WTC11 (cell line): ENCODE data around the gene ZIC4. TPM values are rescaled to one million over a fixed set of nuclear protein-coding genes. Genes with fewer than 3 reads are reported as not detected.

Source experiments
- ATAC-seq: fragments of 200-7000 bp; cut with Tn5 transposase; 2 replicates; pipeline ENCODE4 v1.10.0; 2021; ENCODE audit warnings: mild to moderate bottlenecking, moderate library complexity
- CTCF ChIA-PET: fragments of 300-600 bp; sonication (Branson Sonifier 250); formaldehyde crosslinking; loops from one replicate; lab custom pipeline; 2021; ENCODE audit warnings: antibody characterized with exemption; lab: Charles Lee
- POLR2A ChIA-PET: fragments of 350-600 bp; sonication (Branson Sonifier 250); formaldehyde crosslinking; loops from one replicate; lab custom pipeline; 2021; ENCODE audit warnings: antibody characterized with exemption; lab: Charles Lee
- DNase-seq: peaks from one replicate; pipeline ENCODE4 v3.0.0; 2021; ENCODE audit warnings: low spot score
- H3K27ac Mint-ChIP-seq: 2 replicates; pipeline ENCODE4 v1.8.0; 2021; ENCODE audit warnings: mixed read lengths
- H3K27me3 Mint-ChIP-seq: 2 replicates; pipeline ENCODE4 v1.8.0; 2021; ENCODE audit warnings: low read depth, mild to moderate bottlenecking, moderate library complexity, mixed read lengths
- H3K36me3 Mint-ChIP-seq: 2 replicates; pipeline ENCODE4 v1.8.0; 2021; ENCODE audit warnings: mixed read lengths
- H3K4me1 Mint-ChIP-seq: 2 replicates; pipeline ENCODE4 v1.8.0; 2022; ENCODE audit warnings: mixed read lengths
- H3K4me3 Mint-ChIP-seq: 2 replicates; pipeline ENCODE4 v1.8.0; 2021; ENCODE audit warnings: mild to moderate bottlenecking, moderate library complexity, mixed read lengths
- H3K9me3 Mint-ChIP-seq: 2 replicates; pipeline ENCODE4 v1.8.0; 2021; ENCODE audit warnings: mixed read lengths
- ATF1 ChIP-seq: sonication (generic); formaldehyde crosslinking; IDR thresholded peaks from 2 replicates; pipeline ENCODE4 v1.8.1; 2023; ENCODE audit warnings: mild to moderate bottlenecking, moderate library complexity, missing genetic modification reagents
- GRHL2 ChIP-seq: fragments of 250-450 bp; sonication (Bioruptor Pico); IDR thresholded peaks from 2 replicates; pipeline ENCODE4 v1.8.0; 2022; ENCODE audit warnings: mild to moderate bottlenecking, moderate library complexity; ENCODE audit not compliant: insufficient replicate concordance, severe bottlenecking
- OVOL2 ChIP-seq: fragments of 250-450 bp; sonication (Bioruptor Pico); IDR thresholded peaks from 2 replicates; pipeline ENCODE4 v1.9.0; 2021; ENCODE audit warnings: mild to moderate bottlenecking, borderline replicate concordance
- RELA ChIP-seq: sonication (generic); formaldehyde crosslinking; IDR thresholded peaks from 2 replicates; pipeline ENCODE4 v1.8.1; 2022; ENCODE audit warnings: missing genetic modification reagents, mild to moderate bottlenecking, borderline replicate concordance
- RORB ChIP-seq: fragments of 250-450 bp; sonication (Bioruptor Pico); IDR thresholded peaks from 2 replicates; pipeline ENCODE4 v1.9.0; 2021; ENCODE audit warnings: mild to moderate bottlenecking
- SMAD4 ChIP-seq: sonication (generic); formaldehyde crosslinking; IDR thresholded peaks from 2 replicates; pipeline ENCODE4 v1.8.0; 2022; ENCODE audit warnings: mild to moderate bottlenecking, missing genetic modification reagents
- TEAD1 ChIP-seq: sonication (generic); formaldehyde crosslinking; IDR thresholded peaks from 2 replicates; pipeline ENCODE4 v1.8.0; 2022; ENCODE audit warnings: mild to moderate bottlenecking, missing genetic modification reagents
- ZNF121 ChIP-seq: sonication (generic); formaldehyde crosslinking; IDR thresholded peaks from 2 replicates; pipeline ENCODE4 v1.8.0; 2023; ENCODE audit warnings: missing genetic modification reagents
- ZNF138 ChIP-seq: sonication (generic); formaldehyde crosslinking; conservative IDR thresholded peaks from 2 replicates; pipeline ENCODE4 v1.8.1; 2022; ENCODE audit warnings: mild to moderate bottlenecking, moderate library complexity, missing genetic modification reagents
- ZNF219 ChIP-seq: sonication (generic); formaldehyde crosslinking; IDR thresholded peaks from 2 replicates; pipeline ENCODE4 v1.8.0; 2023; ENCODE audit warnings: missing genetic modification reagents, mild to moderate bottlenecking, borderline replicate concordance
- ZNF263 ChIP-seq: sonication (generic); formaldehyde crosslinking; IDR thresholded peaks from 2 replicates; pipeline ENCODE4 v1.8.1; 2022; ENCODE audit warnings: low read depth, mild to moderate bottlenecking, moderate library complexity, missing genetic modification reagents
- ZNF317 ChIP-seq: sonication (generic); formaldehyde crosslinking; IDR thresholded peaks from 2 replicates; pipeline ENCODE4 v1.8.1; 2023; ENCODE audit warnings: low read depth, mild to moderate bottlenecking, moderate library complexity, missing genetic modification reagents, borderline replicate concordance
- ZNF396 ChIP-seq: fragments of 250-450 bp; sonication (Bioruptor Pico); IDR thresholded peaks from 2 replicates; pipeline ENCODE4 v1.8.0; 2021; ENCODE audit warnings: mild to moderate bottlenecking, moderate library complexity, borderline replicate concordance
- ZNF423 ChIP-seq: fragments of 250-450 bp; sonication (Bioruptor Pico); IDR thresholded peaks from 2 replicates; pipeline ENCODE4 v2.1.2; 2022; ENCODE audit warnings: mild to moderate bottlenecking, moderate library complexity
- total RNA-seq: library from RNA; stranded (reverse); gene quantifications from 3 replicates; pipeline ENCODE4 v1.2.3, GENCODE V29; 2021
- TF ChIP-seq, protein P1 (sequence below): sonication (generic); formaldehyde crosslinking; IDR thresholded peaks from 2 replicates; pipeline ENCODE4 v1.8.1; 2022; ENCODE audit warnings: missing genetic modification reagents, borderline replicate concordance
- TF ChIP-seq, protein P2 (sequence below): sonication (generic); formaldehyde crosslinking; IDR thresholded peaks from 2 replicates; pipeline ENCODE4 v1.8.1; 2023; ENCODE audit warnings: mild to moderate bottlenecking, moderate library complexity, missing genetic modification reagents
- TF ChIP-seq, protein P3 (sequence below): fragments of 250-450 bp; sonication (Bioruptor Pico); IDR thresholded peaks from 2 replicates; pipeline ENCODE4 v1.8.0; 2021; ENCODE audit warnings: mild to moderate bottlenecking
- TF ChIP-seq, protein P4 (sequence below): sonication (generic); formaldehyde crosslinking; IDR thresholded peaks from 2 replicates; pipeline ENCODE4 v1.8.0; 2022; ENCODE audit warnings: missing genetic modification reagents
- TF ChIP-seq, protein P5 (sequence below): fragments of 200-600 bp; IDR thresholded peaks from 2 replicates; pipeline ENCODE4 v1.8.0; 2022; ENCODE audit warnings: antibody characterized with exemption
- TF ChIP-seq, protein P6 (sequence below): sonication (generic); formaldehyde crosslinking; IDR thresholded peaks from 2 replicates; pipeline ENCODE4 v1.8.1; 2023; ENCODE audit warnings: mild to moderate bottlenecking, missing genetic modification reagents, moderate library complexity
- TF ChIP-seq, protein P7 (sequence below): sonication (generic); formaldehyde crosslinking; IDR thresholded peaks from 2 replicates; pipeline ENCODE4 v1.8.1; 2023; ENCODE audit warnings: mild to moderate bottlenecking, missing genetic modification reagents, moderate library complexity
- TF ChIP-seq, protein P8 (sequence below): sonication (generic); formaldehyde crosslinking; IDR thresholded peaks from 2 replicates; pipeline ENCODE4 v1.8.1; 2023; ENCODE audit warnings: mild to moderate bottlenecking, missing genetic modification reagents

Gene ZIC4
- total RNA-seq, 1 experiment from 2014 or later: 3.5 TPM

DNA sequence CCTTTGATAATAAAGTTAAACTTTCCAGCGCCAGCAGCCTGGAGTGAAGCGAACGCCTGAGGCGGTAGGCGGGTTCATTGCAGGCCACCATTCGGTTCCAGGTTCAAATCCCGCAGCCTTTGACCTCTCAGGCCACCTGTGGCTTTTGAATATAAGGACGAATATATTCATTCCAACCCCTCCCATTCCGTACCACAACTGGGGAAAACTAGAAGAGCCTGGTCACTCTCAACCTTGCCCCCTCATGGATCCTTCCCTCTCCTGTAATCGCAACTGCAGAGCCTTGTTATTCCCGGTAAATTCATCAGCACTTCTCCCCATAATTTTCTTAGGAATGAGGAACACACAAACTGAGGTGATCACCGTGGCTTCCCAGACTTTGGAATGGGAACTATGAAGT, 35.2 kb downstream of the ZIC4 start (continued):
- TF ChIP-seq ZNF423: no peak
- no peak for TF ChIP-seq ZNF317 (CRISPR knock-in tag)
- TF ChIP-seq ZNF219 (CRISPR knock-in tag): no peak
- TF ChIP-seq, protein P1, sequence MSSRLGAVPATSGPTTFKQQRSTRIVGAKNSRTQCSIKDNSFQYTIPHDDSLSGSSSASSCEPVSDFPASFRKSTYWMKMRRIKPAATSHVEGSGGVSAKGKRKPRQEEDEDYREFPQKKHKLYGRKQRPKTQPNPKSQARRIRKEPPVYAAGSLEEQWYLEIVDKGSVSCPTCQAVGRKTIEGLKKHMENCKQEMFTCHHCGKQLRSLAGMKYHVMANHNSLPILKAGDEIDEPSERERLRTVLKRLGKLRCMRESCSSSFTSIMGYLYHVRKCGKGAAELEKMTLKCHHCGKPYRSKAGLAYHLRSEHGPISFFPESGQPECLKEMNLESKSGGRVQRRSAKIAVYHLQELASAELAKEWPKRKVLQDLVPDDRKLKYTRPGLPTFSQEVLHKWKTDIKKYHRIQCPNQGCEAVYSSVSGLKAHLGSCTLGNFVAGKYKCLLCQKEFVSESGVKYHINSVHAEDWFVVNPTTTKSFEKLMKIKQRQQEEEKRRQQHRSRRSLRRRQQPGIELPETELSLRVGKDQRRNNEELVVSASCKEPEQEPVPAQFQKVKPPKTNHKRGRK: no peak
- no peak for TF ChIP-seq TEAD1 (CRISPR knock-in tag)

DNA sequence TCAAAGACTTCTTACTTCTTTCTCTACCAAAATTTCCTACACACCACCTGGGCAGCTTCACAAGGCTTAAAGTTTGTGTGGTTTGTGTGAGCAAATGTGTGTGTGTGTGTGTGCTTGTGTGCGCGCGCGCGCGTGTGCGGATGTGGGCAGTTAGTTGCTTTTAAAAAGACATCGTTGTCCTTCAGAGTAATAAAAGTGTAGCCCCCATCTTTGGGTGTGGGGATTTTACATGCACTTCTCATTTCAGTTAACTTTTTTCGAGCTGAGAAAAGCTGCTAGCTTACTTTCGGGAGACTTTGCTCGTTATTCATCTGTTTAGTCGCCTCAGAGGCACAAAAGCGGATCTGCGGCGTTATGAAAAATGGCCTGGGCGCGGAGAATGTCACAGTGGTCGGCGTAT, 36.0 kb downstream of the ZIC4 start:
- Mint-ChIP-seq H3K4me1 (peaks cover 63% of the 10 kb centered on the region), H3K27ac (no peak overlapping the region), H3K36me3 (no peaks in the 10 kb centered on the region), H3K4me3 (peak overlapping the region; percentile 66), H3K27me3 (peaks cover 98% of the 10 kb centered on the region), H3K9me3 (no peaks in the 10 kb centered on the region)
- POLR2A ChIA-PET: interaction anchor here (0.6 kb wide), 1 partner anchor 41 kb away, joined by 7 read pairs; no protein-coding TSS in a partner anchor
- CTCF ChIA-PET: interaction anchor here (0.7 to 3.7 kb wide), 6 partner anchors 9 to 180 kb away, joined by 4 to 43 read pairs (median 6); no protein-coding TSS in a partner anchor
- no peak for ATAC-seq
- TF ChIP-seq, protein P2, sequence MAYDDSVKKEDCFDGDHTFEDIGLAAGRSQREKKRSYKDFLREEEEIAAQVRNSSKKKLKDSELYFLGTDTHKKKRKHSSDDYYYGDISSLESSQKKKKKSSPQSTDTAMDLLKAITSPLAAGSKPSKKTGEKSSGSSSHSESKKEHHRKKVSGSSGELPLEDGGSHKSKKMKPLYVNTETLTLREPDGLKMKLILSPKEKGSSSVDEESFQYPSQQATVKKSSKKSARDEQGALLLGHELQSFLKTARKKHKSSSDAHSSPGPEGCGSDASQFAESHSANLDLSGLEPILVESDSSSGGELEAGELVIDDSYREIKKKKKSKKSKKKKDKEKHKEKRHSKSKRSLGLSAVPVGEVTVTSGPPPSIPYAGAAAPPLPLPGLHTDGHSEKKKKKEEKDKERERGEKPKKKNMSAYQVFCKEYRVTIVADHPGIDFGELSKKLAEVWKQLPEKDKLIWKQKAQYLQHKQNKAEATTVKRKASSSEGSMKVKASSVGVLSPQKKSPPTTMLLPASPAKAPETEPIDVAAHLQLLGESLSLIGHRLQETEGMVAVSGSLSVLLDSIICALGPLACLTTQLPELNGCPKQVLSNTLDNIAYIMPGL: no peak
- TF ChIP-seq ZNF396 (CRISPR knock-in tag) (no peak), ZNF317 (CRISPR knock-in tag) (no peak), OVOL2 (CRISPR knock-in tag) (no peak), RELA (CRISPR knock-in tag) (no peak), RORB (CRISPR knock-in tag) (no peak), GRHL2 (CRISPR knock-in tag) (no peak), ZNF121 (CRISPR knock-in tag) (no peak), ZNF263 (CRISPR knock-in tag) (no peak), ZNF138 (no peak), SMAD4 (no peak), ATF1 (CRISPR knock-in tag) (no peak)
- TF ChIP-seq, protein P3, sequence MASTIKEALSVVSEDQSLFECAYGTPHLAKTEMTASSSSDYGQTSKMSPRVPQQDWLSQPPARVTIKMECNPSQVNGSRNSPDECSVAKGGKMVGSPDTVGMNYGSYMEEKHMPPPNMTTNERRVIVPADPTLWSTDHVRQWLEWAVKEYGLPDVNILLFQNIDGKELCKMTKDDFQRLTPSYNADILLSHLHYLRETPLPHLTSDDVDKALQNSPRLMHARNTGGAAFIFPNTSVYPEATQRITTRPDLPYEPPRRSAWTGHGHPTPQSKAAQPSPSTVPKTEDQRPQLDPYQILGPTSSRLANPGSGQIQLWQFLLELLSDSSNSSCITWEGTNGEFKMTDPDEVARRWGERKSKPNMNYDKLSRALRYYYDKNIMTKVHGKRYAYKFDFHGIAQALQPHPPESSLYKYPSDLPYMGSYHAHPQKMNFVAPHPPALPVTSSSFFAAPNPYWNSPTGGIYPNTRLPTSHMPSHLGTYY: no peak
- TF ChIP-seq, protein P4, sequence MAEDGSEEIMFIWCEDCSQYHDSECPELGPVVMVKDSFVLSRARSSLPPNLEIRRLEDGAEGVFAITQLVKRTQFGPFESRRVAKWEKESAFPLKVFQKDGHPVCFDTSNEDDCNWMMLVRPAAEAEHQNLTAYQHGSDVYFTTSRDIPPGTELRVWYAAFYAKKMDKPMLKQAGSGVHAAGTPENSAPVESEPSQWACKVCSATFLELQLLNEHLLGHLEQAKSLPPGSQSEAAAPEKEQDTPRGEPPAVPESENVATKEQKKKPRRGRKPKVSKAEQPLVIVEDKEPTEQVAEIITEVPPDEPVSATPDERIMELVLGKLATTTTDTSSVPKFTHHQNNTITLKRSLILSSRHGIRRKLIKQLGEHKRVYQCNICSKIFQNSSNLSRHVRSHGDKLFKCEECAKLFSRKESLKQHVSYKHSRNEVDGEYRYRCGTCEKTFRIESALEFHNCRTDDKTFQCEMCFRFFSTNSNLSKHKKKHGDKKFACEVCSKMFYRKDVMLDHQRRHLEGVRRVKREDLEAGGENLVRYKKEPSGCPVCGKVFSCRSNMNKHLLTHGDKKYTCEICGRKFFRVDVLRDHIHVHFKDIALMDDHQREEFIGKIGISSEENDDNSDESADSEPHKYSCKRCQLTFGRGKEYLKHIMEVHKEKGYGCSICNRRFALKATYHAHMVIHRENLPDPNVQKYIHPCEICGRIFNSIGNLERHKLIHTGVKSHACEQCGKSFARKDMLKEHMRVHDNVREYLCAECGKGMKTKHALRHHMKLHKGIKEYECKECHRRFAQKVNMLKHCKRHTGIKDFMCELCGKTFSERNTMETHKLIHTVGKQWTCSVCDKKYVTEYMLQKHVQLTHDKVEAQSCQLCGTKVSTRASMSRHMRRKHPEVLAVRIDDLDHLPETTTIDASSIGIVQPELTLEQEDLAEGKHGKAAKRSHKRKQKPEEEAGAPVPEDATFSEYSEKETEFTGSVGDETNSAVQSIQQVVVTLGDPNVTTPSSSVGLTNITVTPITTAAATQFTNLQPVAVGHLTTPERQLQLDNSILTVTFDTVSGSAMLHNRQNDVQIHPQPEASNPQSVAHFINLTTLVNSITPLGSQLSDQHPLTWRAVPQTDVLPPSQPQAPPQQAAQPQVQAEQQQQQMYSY (CRISPR knock-in tag): no peak
- TF ChIP-seq, protein P5, sequence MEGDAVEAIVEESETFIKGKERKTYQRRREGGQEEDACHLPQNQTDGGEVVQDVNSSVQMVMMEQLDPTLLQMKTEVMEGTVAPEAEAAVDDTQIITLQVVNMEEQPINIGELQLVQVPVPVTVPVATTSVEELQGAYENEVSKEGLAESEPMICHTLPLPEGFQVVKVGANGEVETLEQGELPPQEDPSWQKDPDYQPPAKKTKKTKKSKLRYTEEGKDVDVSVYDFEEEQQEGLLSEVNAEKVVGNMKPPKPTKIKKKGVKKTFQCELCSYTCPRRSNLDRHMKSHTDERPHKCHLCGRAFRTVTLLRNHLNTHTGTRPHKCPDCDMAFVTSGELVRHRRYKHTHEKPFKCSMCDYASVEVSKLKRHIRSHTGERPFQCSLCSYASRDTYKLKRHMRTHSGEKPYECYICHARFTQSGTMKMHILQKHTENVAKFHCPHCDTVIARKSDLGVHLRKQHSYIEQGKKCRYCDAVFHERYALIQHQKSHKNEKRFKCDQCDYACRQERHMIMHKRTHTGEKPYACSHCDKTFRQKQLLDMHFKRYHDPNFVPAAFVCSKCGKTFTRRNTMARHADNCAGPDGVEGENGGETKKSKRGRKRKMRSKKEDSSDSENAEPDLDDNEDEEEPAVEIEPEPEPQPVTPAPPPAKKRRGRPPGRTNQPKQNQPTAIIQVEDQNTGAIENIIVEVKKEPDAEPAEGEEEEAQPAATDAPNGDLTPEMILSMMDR: no peak
- TF ChIP-seq, protein P6, sequence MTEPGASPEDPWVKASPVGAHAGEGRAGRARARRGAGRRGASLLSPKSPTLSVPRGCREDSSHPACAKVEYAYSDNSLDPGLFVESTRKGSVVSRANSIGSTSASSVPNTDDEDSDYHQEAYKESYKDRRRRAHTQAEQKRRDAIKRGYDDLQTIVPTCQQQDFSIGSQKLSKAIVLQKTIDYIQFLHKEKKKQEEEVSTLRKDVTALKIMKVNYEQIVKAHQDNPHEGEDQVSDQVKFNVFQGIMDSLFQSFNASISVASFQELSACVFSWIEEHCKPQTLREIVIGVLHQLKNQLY (CRISPR knock-in tag): no peak
- TF ChIP-seq, protein P7, sequence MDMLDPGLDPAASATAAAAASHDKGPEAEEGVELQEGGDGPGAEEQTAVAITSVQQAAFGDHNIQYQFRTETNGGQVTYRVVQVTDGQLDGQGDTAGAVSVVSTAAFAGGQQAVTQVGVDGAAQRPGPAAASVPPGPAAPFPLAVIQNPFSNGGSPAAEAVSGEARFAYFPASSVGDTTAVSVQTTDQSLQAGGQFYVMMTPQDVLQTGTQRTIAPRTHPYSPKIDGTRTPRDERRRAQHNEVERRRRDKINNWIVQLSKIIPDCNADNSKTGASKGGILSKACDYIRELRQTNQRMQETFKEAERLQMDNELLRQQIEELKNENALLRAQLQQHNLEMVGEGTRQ (CRISPR knock-in tag): no peak
- TF ChIP-seq, protein P8, sequence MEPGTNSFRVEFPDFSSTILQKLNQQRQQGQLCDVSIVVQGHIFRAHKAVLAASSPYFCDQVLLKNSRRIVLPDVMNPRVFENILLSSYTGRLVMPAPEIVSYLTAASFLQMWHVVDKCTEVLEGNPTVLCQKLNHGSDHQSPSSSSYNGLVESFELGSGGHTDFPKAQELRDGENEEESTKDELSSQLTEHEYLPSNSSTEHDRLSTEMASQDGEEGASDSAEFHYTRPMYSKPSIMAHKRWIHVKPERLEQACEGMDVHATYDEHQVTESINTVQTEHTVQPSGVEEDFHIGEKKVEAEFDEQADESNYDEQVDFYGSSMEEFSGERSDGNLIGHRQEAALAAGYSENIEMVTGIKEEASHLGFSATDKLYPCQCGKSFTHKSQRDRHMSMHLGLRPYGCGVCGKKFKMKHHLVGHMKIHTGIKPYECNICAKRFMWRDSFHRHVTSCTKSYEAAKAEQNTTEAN (CRISPR knock-in tag): no peak
- no peak for DNase-seq
